GM21423 (cell line): ENCODE results near the gene ZNF614.
"Not testable (repeated sequence)": the region's sequence is repeated elsewhere in the genome, so short reads cannot be mapped to it uniquely, and the experiment has no call there.

Experiments
- ATAC-seq: cut with Tn5 transposase; IDR thresholded peaks from one replicate; pipeline ENCODE4 v1.9.1; 2021; ENCODE audit warnings: mild to moderate bottlenecking, moderate library complexity; ENCODE audit not compliant: unreplicated experiment

Gene ZNF614

DNA sequence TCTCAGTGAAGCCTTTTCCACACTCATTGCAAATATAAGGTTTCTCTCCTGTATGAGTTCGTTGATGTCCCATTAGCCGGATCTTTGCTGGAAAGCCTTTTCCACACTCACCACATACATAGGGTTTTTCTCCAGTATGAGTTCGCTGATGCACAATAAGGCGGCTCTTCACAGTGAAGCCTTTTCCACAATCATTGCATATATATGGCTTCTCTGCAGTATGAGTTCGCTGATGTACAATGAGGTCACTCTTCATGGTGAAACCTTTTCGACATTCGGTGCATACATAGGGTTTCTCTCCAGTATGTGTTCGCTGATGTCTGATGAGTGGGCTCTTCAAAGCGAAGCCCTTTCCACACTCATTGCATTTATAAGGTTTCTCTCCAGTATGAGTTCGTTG is 34.8 kb downstream of the ZNF614 start:
- no peak for ATAC-seq

DNA sequence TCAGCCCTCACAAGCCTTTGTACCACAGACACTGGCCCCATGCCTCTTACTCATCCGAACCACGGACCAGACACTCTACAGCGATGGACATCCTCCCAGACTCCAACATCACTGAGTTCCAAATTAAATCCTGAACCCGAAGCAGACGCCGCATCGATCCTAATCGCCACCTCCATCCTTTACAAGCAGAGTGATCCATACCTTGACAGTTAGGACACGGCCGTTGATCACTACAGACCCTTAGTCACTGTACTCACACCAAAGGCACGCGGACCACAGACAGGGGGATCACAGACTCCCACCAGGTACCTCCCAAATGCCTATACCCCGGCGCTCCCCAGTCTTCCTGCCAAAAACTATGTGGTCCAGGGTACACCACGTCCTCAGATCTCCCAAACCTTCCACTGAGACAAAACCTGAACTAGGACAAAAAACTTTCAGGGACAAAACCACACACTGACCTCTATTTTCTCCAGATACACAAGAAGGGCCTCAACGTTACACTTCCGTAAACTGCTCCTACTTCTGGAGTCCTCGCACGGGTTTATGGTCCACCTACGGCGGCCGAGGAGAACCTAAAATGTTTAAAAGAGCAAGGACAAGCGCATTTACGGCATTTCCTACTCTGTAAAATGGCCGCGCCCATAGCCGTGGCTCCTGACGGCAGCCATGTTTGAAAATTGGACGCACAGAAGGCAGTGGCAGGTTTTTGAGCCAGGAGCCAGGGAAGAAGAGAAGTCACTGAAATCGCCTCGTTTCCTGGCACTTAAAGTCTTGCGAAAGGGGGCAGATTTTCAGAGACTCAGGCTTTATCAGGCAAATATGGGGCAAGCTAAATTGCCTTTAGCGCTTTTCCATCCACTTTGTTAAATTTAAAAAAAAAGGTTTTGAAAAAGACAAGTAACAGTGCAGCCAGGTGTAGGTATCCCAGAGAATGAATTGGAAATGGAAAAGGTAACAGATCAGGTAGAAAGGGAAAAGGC is 41.6 kb downstream of the ZNF614 start, which contains the start of gene ZNF350:
ZNF350 (minus strand) TSS at position 532 of the 983 bp plus-strand sequence. CDS start 12,480 bp downstream, outside the sequence.
- ATAC-seq = peak; percentile 89

DNA sequence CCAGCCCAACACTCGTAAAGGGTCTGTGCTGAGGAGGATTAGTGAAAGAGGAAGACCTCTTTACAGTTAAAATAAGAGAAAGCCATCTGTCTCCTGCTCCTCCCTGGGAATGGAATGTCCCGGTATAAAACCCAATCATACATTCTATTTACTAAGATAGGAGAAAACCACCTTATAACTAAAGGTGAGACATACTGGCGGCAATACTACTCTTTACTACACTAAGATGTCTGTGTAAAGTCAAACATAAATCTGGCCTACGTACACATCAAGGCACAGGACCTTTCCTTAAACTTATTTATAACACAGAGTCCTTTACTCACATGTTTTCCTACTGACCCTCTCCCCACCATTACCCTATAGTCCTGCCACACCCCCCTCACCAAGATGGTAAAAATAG is 44.8 kb downstream of the ZNF614 start:
- no peak for ATAC-seq

DNA sequence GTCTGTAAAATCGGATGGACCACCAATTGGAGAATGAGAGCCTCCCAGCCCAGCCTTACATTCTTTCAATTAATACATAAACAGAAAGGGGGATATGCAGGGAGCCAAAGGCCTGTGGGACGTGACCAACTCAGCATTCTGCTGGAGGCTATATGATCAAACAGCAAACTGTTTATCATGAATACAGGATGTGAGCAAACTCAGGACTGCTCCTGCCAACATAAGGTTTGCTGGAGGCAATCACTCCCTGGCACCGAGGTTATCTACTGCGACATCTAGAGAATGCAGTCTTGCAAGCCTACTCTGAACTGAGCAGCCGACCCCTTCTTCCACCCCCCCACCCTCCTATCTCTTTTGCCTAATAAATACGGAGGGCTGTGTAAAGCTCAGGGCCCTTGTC is 47.3 kb downstream of the ZNF614 start:
- not testable (repeated sequence) for ATAC-seq

DNA sequence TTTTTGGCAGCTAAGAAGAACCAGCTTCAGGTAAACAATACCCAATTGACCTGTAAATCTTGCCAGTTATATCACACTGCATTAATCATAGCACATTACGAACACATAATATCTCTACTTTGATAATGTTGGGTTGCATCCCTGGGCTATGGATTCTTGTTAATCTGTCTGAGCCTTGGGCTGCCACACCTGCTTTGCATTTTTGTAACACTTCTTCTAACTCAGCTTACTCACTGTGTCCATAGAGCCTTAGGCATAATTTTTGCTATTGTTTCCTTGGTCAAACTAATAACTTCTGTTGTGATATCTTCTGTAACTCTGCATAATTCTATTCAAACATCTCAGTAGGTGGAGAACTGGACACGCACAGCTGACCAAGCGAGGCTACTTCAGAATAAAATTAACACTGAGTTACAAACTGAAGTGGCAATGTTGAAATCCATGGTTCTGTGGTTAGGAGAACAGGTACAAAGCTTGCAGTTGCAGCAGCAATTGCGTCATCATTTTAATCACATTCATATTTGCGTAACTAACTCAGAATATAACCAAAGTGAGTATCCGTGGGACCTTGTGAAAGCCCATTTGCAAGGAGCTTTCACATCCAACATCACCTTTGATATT is 48.0 kb downstream of the ZNF614 start:
- no peak for ATAC-seq

DNA sequence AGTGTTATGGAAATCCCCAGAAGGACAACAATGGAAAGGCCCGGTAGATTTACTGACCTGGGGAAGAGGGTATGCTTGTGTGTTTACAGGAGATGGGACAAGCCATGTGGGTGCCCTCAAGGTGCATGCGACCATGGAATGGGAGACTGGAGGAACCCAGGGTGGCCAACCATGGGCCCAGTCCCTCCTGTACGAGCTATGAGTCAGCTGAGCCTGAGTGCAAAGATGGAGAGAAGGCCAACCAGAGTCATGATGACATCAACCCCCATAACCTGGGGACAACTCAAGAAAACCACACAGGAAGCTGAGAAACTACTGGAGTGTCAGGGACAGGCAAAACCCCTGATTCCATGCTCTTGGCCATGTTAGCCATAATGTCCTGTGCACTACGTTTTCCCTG is 49.3 kb downstream of the ZNF614 start:
- ATAC-seq = no peak

DNA sequence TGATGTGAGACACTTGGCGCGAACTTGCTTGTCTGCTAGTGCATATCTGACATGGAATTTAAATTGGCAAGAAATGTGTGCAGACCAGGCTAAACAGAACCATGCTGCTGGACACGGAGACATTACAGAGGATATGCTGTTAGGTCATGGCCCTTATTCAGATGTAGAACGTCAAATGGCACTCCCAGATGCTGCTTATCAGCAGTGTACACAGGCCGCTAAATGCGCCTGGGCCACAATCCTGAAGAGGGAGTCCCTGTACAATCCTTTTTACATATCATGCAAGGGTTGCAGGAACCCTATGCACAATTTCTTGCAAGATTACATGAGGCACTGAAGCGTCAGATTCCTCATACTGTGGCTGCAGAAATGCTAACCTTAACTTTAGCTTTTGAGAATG is 50.8 kb downstream of the ZNF614 start:
- ATAC-seq = no peak

DNA sequence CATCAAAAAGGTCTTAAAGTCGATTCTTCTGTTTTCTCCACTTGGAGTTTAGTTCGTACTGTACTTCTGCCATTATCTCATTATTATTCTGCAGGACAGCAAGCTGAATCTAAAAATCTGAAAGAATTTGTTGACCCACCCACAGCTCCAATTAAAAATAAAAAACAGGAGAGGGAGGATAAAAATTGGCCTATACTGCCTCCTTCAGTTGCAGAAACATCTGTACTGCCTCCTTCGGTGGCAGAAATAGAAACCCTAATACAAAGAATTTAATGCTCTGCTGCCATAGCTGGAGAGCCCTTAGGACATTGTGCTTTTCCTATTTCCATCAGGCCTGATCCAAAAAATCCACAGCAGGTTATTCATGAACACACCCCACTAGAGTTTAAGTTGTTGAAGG is 51.3 kb downstream of the ZNF614 start:
- no peak for ATAC-seq

DNA sequence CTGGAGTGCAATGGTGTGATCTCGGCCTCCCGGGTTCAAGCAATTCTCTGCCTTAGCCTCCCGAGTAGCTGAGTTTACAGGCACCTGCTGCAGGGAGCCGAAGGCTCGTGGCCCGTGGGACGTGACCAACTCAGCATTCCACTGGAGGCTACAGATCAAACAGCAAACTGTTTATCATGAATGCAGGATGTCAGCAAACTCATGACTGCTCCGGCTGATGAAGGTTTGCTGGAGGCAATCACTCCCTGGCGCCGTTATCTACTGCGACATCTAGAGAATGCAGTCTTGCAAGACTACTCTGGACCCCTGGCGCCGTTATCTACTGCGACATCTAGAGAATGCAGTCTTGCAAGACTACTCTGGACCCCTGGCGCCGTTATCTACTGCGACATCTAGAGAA is 52.4 kb downstream of the ZNF614 start:
- not testable (repeated sequence) for ATAC-seq

DNA sequence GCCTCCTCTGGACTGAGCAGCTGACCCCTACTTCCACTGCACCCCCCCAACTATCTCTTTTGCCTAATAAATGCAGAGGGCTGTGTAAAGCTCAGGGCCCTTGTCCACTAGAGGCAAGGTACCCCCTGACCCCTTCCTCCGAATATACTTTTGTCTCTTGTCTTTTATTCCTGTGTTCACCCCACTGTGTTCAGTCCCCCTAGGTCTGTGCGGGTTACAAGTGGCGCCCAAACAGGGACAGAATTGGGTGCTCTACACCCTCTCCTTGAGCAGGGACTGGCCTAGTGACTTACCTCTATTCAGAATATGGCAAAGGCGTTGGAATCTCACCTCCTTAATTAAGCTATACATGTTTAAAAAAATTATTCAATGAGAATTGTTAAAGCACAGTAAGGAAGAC is 56.6 kb downstream of the ZNF614 start:
- ATAC-seq = no peak

DNA sequence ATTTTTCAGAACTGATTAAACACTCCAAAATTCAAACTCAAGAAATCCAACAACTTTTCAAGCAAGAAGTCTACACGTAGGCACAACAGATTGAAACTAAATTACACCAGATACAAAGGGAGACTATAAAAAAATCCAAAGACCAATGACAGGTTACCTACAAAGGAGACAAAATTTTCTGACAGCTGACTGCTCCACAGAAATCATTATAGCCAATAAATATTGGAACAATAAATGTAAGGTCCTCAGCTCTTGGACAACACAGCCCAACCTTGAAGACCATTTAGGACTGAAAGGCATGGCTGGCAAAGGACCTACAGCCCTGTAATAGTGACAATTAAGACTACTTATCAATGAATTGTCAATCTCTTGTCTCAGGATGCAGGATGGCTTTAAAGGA is 57.5 kb downstream of the ZNF614 start:
- no peak for ATAC-seq

DNA sequence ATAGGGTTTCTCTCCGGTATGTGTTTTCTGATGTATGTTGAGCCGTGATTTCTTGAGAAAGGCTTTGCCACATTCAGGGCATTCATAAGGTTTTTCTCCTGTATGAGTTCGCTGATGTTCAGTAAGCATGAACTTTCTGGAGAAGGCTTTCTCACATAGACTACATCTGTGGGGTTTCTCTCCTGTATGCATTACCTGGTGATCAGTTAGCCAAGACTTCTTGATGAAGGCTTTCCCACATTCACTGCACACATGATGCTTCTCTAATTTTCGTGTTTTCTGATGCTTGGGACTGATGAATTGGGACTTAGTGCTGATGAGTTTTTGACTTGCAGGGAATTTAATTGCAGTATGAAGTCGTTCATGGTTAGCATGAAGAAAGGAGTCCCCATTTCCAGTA is 62.6 kb downstream of the ZNF614 start:
- no peak for ATAC-seq
